GM06990 (cell line): ENCODE data around the gene ANKRD35.
"Not testable (repeated sequence)": the region's sequence is repeated elsewhere in the genome, so short reads cannot be mapped to it uniquely, and the experiment has no call there.

ENCODE experiments used
- DNase-seq: peaks from one replicate; pipeline ENCODE4 v3.0.0-alpha.2; 2011; ENCODE audit not compliant: insufficient read length; ENCODE audit errors: extremely low read depth
- H3K27me3 ChIP-seq: replicated peaks from 2 replicates; pipeline ENCODE4 v1.6.0; 2011; ENCODE audit warnings: low read length; ENCODE audit not compliant: control insufficient read depth, insufficient read depth
- H3K36me3 ChIP-seq: 2 replicates; pipeline ENCODE4 v1.5.1; 2011; ENCODE audit warnings: low read length; ENCODE audit not compliant: control insufficient read depth, insufficient read depth
- H3K4me3 ChIP-seq: replicated peaks from 2 replicates; pipeline ENCODE4 v1.5.1; 2011; ENCODE audit warnings: low read depth, mild to moderate bottlenecking, control low read depth, low read length
- CTCF ChIP-seq: IDR thresholded peaks from 2 replicates; pipeline ENCODE4 v1.5.1; 2011; ENCODE audit warnings: low read length, control low read depth, mild to moderate bottlenecking, inconsistent platforms; ENCODE audit not compliant: insufficient read depth, poor library complexity, severe bottlenecking

The ANKRD35 gene

GRCh38 chr1:145885738-145886287 lies at the start of gene ANKRD35:
Gene ANKRD35 (minus strand): TSS chr1:145885866. CDS start chr1:145885758, 108 bp downstream.
- DNase-seq, result peak; percentile 81
- TF ChIP-seq CTCF, result no peak
- no peaks in the 10 kb centered on the region for H3K36me3 ChIP-seq
- peak within 1 kb of the TSS; percentile 69 for H3K4me3 ChIP-seq
- peaks cover 1% of the 10 kb centered on the region for H3K27me3 ChIP-seq

- not testable (repeated sequence) for H3K4me3 ChIP-seq, DNase-seq, H3K36me3 ChIP-seq, H3K27me3 ChIP-seq
Observed at GRCh38 chr1:145932522-145933009, 46.9 kb upstream of the ANKRD35 start.

- no peak for TF ChIP-seq CTCF
- peak; percentile 23 for DNase-seq
Observed at GRCh38 chr1:145927916-145928643, 42.4 kb upstream of the ANKRD35 start.

GRCh38 chr1:145927063-145927886 lies 41.6 kb upstream of the ANKRD35 start, which contains the start of gene RBM8A:
Gene RBM8A (minus strand): TSS chr1:145927484. CDS start chr1:145927426, 58 bp downstream.
- H3K27me3 ChIP-seq, result no peaks in the 10 kb centered on the region
- peak; percentile 64 for TF ChIP-seq CTCF
- H3K36me3 ChIP-seq, result peaks cover 1% of the 10 kb centered on the region
- peak within 1 kb of the TSS; percentile 94 for H3K4me3 ChIP-seq
- peak; percentile 85 for DNase-seq

More at GRCh38 chr1:145927916-145928643, 42.4 kb upstream of the ANKRD35 start:
- Histone ChIP-seq H3K4me3 (peak overlapping the region; percentile 94), H3K36me3 (peaks cover 1% of the 10 kb centered on the region), H3K27me3 (no peaks in the 10 kb centered on the region)

GRCh38 chr1:145926686-145927062 lies 41.0 kb upstream of the ANKRD35 start:
- no peak for DNase-seq
- H3K4me3 ChIP-seq, result peak overlapping the region; percentile 94
- TF ChIP-seq CTCF, result no peak
- H3K36me3 ChIP-seq, result peaks cover 1% of the 10 kb centered on the region
- no peaks in the 10 kb centered on the region for H3K27me3 ChIP-seq
